Parathyroid adenoma (tissue), 2 donors: ENCODE measurements around the gene AGK.

Experiments used
- H2AFZ ChIP-seq: fragments of 300-600 bp; sonication (generic); one replicate; pipeline ENCODE4 v1.7.0; 2017; ENCODE audit warnings: antibody characterized with exemption, mild to moderate bottlenecking
- H3K27ac ChIP-seq: fragments of 300-600 bp; sonication (generic); one replicate; pipeline ENCODE4 v1.7.0; 2017
- H3K27me3 ChIP-seq: fragments of 300-600 bp; sonication (generic); one replicate; pipeline ENCODE4 v1.7.0; 2017; ENCODE audit warnings: low read length; ENCODE audit not compliant: control insufficient read depth, insufficient read depth
- H3K36me3 ChIP-seq: fragments of 300-600 bp; sonication (generic); one replicate; pipeline ENCODE4 v1.7.0; 2017; ENCODE audit warnings: low read length; ENCODE audit not compliant: control insufficient read depth, insufficient read depth
- H3K4me1 ChIP-seq: fragments of 300-600 bp; sonication (generic); one replicate; pipeline ENCODE4 v1.7.0; 2017; ENCODE audit warnings: control low read depth
- H3K4me2 ChIP-seq: fragments of 300-600 bp; sonication (generic); one replicate; pipeline ENCODE4 v1.7.0; 2017; ENCODE audit warnings: low read length
- H3K4me3 ChIP-seq: fragments of 300-600 bp; sonication (generic); one replicate; pipeline ENCODE4 v1.7.0; 2017; ENCODE audit warnings: low read depth, low read length
- H3K79me2 ChIP-seq: fragments of 300-600 bp; sonication (generic); one replicate; pipeline ENCODE4 v1.7.0; 2017; ENCODE audit warnings: control low read depth
- H3K9ac ChIP-seq: fragments of 300-600 bp; sonication (generic); one replicate; pipeline ENCODE4 v1.7.0; 2017; ENCODE audit warnings: mild to moderate bottlenecking
- H3K9me3 ChIP-seq: fragments of 300-600 bp; sonication (generic); one replicate; pipeline ENCODE4 v1.7.0; 2017; ENCODE audit warnings: low read length; ENCODE audit not compliant: control insufficient read depth
- TF ChIP-seq, protein P1 (sequence below): fragments of 300-600 bp; sonication (generic); IDR thresholded peaks from one replicate; pipeline ENCODE4 v1.7.0; 2017; ENCODE audit warnings: antibody characterized with exemption, mild to moderate bottlenecking
- donor health status: primary hyperparathyroidism.

The AGK gene

DNA sequence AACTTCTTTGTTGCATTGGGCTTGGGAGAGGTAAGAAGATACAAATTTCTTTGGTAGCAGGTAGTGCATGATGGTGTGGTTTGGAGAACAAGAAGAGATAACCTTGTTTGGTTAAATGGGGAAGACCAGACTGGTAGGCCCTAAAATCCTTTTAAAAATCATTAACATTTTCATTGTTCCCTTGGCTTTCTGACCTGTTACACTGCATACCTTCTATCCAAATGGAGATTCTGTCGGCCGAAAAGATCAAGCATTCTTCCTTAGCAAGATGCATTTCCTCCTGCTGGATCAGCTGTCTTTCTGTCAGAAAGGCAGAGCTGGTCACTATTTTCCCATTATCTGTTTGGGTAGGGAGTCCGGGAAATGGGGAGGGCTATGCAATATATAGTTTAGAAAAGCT, 33.7 kb downstream of the AGK start:
- Histone ChIP-seq H3K27me3 (no peaks in the 10 kb centered on the region), H3K4me3 (no peak overlapping the region), H3K79me2 (no peaks in the 10 kb centered on the region), H3K4me2 (no peak overlapping the region), H3K9ac (no peak overlapping the region), H3K4me1 (no peaks in the 10 kb centered on the region), H3K27ac (no peak overlapping the region), H2AFZ (no peak overlapping the region), H3K9me3 (no peaks in the 10 kb centered on the region), H3K36me3 (no peaks in the 10 kb centered on the region)
- TF ChIP-seq, protein P1, sequence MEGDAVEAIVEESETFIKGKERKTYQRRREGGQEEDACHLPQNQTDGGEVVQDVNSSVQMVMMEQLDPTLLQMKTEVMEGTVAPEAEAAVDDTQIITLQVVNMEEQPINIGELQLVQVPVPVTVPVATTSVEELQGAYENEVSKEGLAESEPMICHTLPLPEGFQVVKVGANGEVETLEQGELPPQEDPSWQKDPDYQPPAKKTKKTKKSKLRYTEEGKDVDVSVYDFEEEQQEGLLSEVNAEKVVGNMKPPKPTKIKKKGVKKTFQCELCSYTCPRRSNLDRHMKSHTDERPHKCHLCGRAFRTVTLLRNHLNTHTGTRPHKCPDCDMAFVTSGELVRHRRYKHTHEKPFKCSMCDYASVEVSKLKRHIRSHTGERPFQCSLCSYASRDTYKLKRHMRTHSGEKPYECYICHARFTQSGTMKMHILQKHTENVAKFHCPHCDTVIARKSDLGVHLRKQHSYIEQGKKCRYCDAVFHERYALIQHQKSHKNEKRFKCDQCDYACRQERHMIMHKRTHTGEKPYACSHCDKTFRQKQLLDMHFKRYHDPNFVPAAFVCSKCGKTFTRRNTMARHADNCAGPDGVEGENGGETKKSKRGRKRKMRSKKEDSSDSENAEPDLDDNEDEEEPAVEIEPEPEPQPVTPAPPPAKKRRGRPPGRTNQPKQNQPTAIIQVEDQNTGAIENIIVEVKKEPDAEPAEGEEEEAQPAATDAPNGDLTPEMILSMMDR, result no peak

DNA sequence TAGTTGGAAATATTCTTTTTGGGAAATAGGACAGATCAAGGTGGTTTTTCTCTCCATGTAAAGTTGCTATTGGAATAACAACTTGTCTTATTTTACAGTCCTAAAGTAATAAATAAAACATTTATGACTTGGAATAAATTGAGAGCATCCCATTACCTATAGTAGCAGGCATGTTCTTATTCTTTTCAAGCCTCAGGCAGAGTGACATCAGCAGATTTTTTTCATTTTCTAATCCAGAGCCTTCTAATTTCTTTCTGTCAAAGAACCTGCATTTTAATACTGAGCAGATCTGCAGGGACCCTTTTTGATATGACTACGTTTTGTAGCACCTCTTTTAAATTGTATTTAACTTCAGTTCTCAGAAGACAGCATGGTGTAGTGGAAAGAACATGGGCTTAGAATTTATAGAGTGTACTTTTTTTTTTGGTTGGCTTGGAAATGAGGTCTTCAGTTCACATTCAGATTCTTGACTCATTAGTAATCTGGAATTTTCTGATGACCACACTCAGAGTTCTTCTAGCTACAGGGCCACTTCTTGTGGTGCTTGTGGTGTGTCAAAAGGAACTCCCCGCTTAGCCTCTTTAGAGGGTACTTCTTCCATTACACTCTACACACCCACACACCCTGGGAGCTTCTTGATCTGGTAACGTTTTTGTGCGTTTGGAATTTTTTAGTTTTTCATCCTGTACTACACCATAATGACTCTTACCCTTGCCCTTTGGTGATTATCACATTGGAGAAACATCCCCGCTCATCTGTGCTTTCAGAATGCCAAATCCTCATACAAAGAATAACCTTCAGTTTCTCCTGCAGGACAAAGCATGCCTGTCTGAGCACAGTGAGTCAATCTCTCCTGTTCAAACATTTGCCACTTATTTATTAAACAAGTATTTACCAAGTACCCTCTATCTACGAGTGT, 34.6 kb downstream of the AGK start:
- Histone ChIP-seq H3K9ac (no peak overlapping the region), H3K27ac (no peak overlapping the region)

DNA sequence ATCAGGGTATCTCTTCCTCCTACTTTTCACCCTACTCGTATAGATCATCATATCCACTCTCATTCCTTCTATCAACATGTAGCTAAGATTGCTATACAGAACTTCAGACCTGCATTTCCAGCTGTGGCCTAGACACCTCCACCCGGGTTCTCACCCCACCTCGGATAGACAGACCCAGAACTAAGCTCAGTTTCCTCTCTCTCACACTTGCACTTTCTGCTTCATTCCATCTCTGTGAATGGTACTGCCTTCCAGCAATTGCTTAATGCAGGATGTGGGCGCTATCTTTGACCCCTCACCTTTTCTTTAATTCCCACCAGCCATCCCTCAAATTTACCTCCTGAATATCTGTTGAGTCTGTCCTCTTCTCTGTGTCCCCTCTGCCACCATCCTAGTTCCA, 35.7 kb downstream of the AGK start:
- Histone ChIP-seq H3K9me3 (no peaks in the 10 kb centered on the region), H3K4me3 (no peak overlapping the region), H3K36me3 (no peaks in the 10 kb centered on the region), H3K27me3 (no peaks in the 10 kb centered on the region), H3K9ac (no peak overlapping the region), H3K79me2 (no peaks in the 10 kb centered on the region), H2AFZ (no peak overlapping the region), H3K27ac (no peak overlapping the region), H3K4me2 (no peak overlapping the region), H3K4me1 (no peaks in the 10 kb centered on the region)
- TF ChIP-seq, protein P1, result no peak

More for the DNA sequence above, 34.6 kb downstream of the AGK start:
- TF ChIP-seq, protein P1, result no peak
- H2AFZ ChIP-seq, result no peak overlapping the region
- H3K9me3 ChIP-seq, result no peaks in the 10 kb centered on the region
- no peaks in the 10 kb centered on the region for H3K27me3 ChIP-seq
- no peaks in the 10 kb centered on the region for H3K36me3 ChIP-seq
- H3K4me2 ChIP-seq, result no peak overlapping the region
- H3K79me2 ChIP-seq, result no peaks in the 10 kb centered on the region
- H3K4me1 ChIP-seq, result no peaks in the 10 kb centered on the region
- no peak overlapping the region for H3K4me3 ChIP-seq

DNA sequence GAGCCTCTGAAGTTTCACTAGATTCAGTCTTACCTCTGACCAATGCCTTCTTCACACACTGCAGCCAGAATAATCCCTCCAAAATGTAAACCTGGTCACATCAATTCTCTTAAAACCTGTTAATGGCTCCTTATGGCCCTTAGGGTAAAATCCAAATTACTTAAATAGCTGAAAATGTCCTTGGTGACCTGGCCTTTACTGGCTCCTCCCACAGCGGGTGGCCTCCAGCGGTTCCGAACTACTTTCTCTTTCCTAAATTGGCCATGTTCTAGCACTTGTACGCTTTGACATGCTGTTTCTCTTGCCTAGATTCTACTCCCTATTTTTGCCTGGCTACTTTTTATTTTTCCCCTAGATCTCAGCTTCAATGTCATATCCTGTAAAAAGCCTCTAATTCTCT, 36.1 kb downstream of the AGK start:
- H2AFZ ChIP-seq, result no peak overlapping the region
- H3K4me1 ChIP-seq, result no peaks in the 10 kb centered on the region
- no peaks in the 10 kb centered on the region for H3K27me3 ChIP-seq
- no peak overlapping the region for H3K27ac ChIP-seq
- H3K79me2 ChIP-seq, result no peaks in the 10 kb centered on the region
- no peaks in the 10 kb centered on the region for H3K9me3 ChIP-seq
- no peak overlapping the region for H3K4me2 ChIP-seq
- H3K36me3 ChIP-seq, result no peaks in the 10 kb centered on the region
- H3K4me3 ChIP-seq, result no peak overlapping the region
- TF ChIP-seq, protein P1, result no peak
- H3K9ac ChIP-seq, result no peak overlapping the region

DNA sequence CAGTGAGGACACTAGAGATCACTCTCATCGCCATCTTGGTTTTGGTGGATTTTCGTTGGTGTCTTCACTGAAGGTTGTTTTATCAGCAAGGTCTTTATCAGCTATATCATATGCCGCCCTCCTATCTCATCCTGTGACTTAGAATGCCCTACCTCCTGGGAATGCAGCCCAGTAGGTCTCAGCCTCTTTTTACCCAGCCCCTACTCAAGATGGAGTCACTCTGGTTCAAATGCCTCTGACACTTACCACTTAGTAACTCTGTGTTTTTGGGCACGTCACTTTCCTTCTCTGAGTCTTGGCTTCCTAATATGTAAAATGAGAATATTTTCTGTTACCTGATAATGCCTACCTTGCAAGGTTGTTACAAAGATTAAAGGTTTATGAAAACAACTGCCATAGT, 37.7 kb downstream of the AGK start:
- TF ChIP-seq, protein P1, result no peak
- no peaks in the 10 kb centered on the region for H3K27me3 ChIP-seq
- H3K9ac ChIP-seq, result no peak overlapping the region
- H3K36me3 ChIP-seq, result no peaks in the 10 kb centered on the region
- no peak overlapping the region for H3K4me2 ChIP-seq
- H3K27ac ChIP-seq, result no peak overlapping the region
- no peaks in the 10 kb centered on the region for H3K4me1 ChIP-seq
- H3K79me2 ChIP-seq, result no peaks in the 10 kb centered on the region
- H3K9me3 ChIP-seq, result no peaks in the 10 kb centered on the region
- H3K4me3 ChIP-seq, result no peak overlapping the region
- no peak overlapping the region for H2AFZ ChIP-seq
